CD14-positive monocyte (primary cell): ENCODE data around the gene SFT2D3. TPM values are rescaled to one million over a fixed set of nuclear protein-coding genes. Genes with fewer than 3 reads are reported as not detected.

Source experiments
- DNase-seq, 3 donors: peaks; one replicate each; pipeline ENCODE4 v3.0.0-alpha.2; 2011 to 2022
- H2AFZ ChIP-seq: 2 replicates; pipeline ENCODE4 v1.6.0; 2012; ENCODE audit warnings: mild to moderate bottlenecking, low read depth, low read length, inconsistent platforms; ENCODE audit not compliant: insufficient read depth, poor library complexity, severe bottlenecking
- H3K27ac ChIP-seq, 2 donors: 1 replicate in 1 of 2; 2 replicates in 1 of 2; pipeline ENCODE4 v1.5.1; 2012 to 2013; ENCODE audit warnings: low read length in 2 of 2, control low read depth in 1 of 2, inconsistent platforms in 1 of 2, low read depth in 1 of 2, mild to moderate bottlenecking in 1 of 2
- H3K27me3 ChIP-seq, 2 donors: one replicate each; pipeline versions ENCODE4 v1.6.0 to v1.6.1; 2011 to 2013; ENCODE audit warnings: low read length in 2 of 2; ENCODE audit not compliant: control insufficient read depth in 2 of 2, insufficient read depth in 2 of 2
- H3K36me3 ChIP-seq, 2 donors: replicated peaks in 1 of 2; 1 replicate in 1 of 2; 2 replicates in 1 of 2; pipeline versions ENCODE4 v1.5.1 to v1.6.1; 2012 to 2013; ENCODE audit warnings: low read length in 2 of 2, control low read depth in 1 of 2, inconsistent platforms in 1 of 2, mild to moderate bottlenecking in 1 of 2; ENCODE audit not compliant: insufficient read depth in 2 of 2, control insufficient read depth in 1 of 2
- H3K4me1 ChIP-seq, 2 donors: 1 replicate in 1 of 2; 2 replicates in 1 of 2; pipeline versions ENCODE4 v1.5.1 to v1.6.1; 2012 to 2013; ENCODE audit warnings: low read length in 2 of 2, control low read depth in 1 of 2, inconsistent platforms in 1 of 2, mild to moderate bottlenecking in 1 of 2, moderate library complexity in 1 of 2; ENCODE audit not compliant: insufficient read depth in 2 of 2, control insufficient read depth in 1 of 2
- H3K4me2 ChIP-seq: replicated peaks from 2 replicates; pipeline ENCODE3; 2012; ENCODE audit warnings: low read length, moderate library complexity, mild to moderate bottlenecking; ENCODE audit not compliant: poor library complexity, severe bottlenecking; ENCODE audit errors: extremely low read depth
- H3K4me3 ChIP-seq, 3 experiments: fragments of 200-600 bp in 1 of 3; sonication (generic) in 1 of 3; replicated peaks in 1 of 3; 1 replicate in 2 of 3; 2 replicates in 1 of 3; pipeline ENCODE4 v1.5.1; 2011 to 2013; ENCODE audit warnings: low read length in 3 of 3, mild to moderate bottlenecking in 3 of 3, control low read depth in 2 of 3, low read depth in 2 of 3, inconsistent platforms in 1 of 3, moderate library complexity in 1 of 3
- H3K79me2 ChIP-seq: 2 replicates; pipeline ENCODE4 v1.6.0; 2012; ENCODE audit warnings: mild to moderate bottlenecking, control low read depth, inconsistent platforms, low read length, moderate library complexity; ENCODE audit not compliant: insufficient read depth
- H3K9ac ChIP-seq: 2 replicates; pipeline ENCODE4 v1.6.0; 2017; ENCODE audit warnings: low read length, mild to moderate bottlenecking; ENCODE audit not compliant: insufficient read depth, poor library complexity, severe bottlenecking
- H3K9me3 ChIP-seq, 2 donors: replicated peaks in 1 of 2; 1 replicate in 1 of 2; 2 replicates in 1 of 2; pipeline versions ENCODE4 v1.5.1 to v1.6.1; 2012 to 2013; ENCODE audit warnings: low read length in 2 of 2, control low read depth in 1 of 2; ENCODE audit not compliant: control insufficient read depth in 1 of 2, insufficient read depth in 1 of 2
- H4K20me1 ChIP-seq: 2 replicates; pipeline ENCODE4 v1.6.0; 2012; ENCODE audit warnings: mild to moderate bottlenecking, low read length, control low read depth, moderate library complexity; ENCODE audit not compliant: insufficient read depth
- H3K27ac Mint-ChIP-seq, 7 donors: one replicate each; pipeline ENCODE4 v1.8.0; 2020; ENCODE audit warnings: mild to moderate bottlenecking in 7 of 7, mixed read lengths in 7 of 7, moderate library complexity in 6 of 7, inconsistent platforms in 2 of 7
- H3K27me3 Mint-ChIP-seq, 3 donors: one replicate each; pipeline ENCODE4 v1.8.0; 2021 to 2022; ENCODE audit warnings: low read depth in 3 of 3, mild to moderate bottlenecking in 3 of 3, mixed read lengths in 3 of 3, moderate library complexity in 3 of 3, inconsistent platforms in 1 of 3
- H3K36me3 Mint-ChIP-seq, 2 donors: one replicate each; pipeline ENCODE4 v1.8.0; 2020; ENCODE audit warnings: mixed read lengths in 2 of 2, inconsistent platforms in 1 of 2, mild to moderate bottlenecking in 1 of 2
- H3K4me1 Mint-ChIP-seq: one replicate; pipeline ENCODE4 v1.8.0; 2020; ENCODE audit warnings: mild to moderate bottlenecking, mixed read lengths
- H3K4me3 Mint-ChIP-seq, 2 donors: one replicate each; pipeline ENCODE4 v1.8.0; 2020; ENCODE audit warnings: mild to moderate bottlenecking in 2 of 2, mixed read lengths in 2 of 2, moderate library complexity in 1 of 2
- H3K9me3 Mint-ChIP-seq, 7 donors: one replicate each; pipeline ENCODE4 v1.8.0; 2020 to 2022; ENCODE audit warnings: mixed read lengths in 7 of 7, mild to moderate bottlenecking in 6 of 7, moderate library complexity in 6 of 7, inconsistent platforms in 2 of 7
- CTCF ChIP-seq: fragments of 200-600 bp; IDR thresholded peaks from one replicate; pipeline ENCODE4 v1.8.0; 2022; ENCODE audit warnings: antibody characterized with exemption, mild to moderate bottlenecking
- WGBS: methylation state at CpG from one replicate; pipeline ENCODE4 v1.1.5; 2013; ENCODE audit warnings: missing lambda C conversion rate; ENCODE audit not compliant: insufficient coverage; 5-methylcytosine and 5-hydroxymethylcytosine counted together
- intact Hi-C, 2 donors: fragments of 100-400 bp; cut with micrococcal nuclease; formaldehyde crosslinking; loops; one replicate each; pipeline versions ENCODE4 v1.15.0 to v1.15.1; 2023
- polyA plus RNA-seq, 3 donors: library from polyadenylated mRNA; depleted of rRNA in 1 of 3; unstranded in 2 of 3; stranded (reverse) in 1 of 3; fragments of 300-500 nt in 2 of 3; fragments of >200 nt in 1 of 3; fragmentation: Illumina TruSeq in 2 of 3; gene quantifications; 1 replicate in 2 of 3; 2 replicates in 1 of 3; pipeline ENCODE4 v1.2.3, GENCODE V29; 2012 to 2021

SFT2D3 gene
- polyA plus RNA-seq, 3 donors, result 3.8 to 4.9 TPM; not detected in 1

GRCh38 chr2:127663566-127664064 lies 37.7 kb upstream of the SFT2D3 start:
- H3K27ac ChIP-seq, result no peak overlapping the region
- H3K27me3 Mint-ChIP-seq, result peaks cover 47 to 57% (median 53%) of the 10 kb centered on the region in 3 donors
- H3K79me2 ChIP-seq, result no peaks in the 10 kb centered on the region
- H3K36me3 Mint-ChIP-seq, result peaks cover 0 to 3% of the 10 kb centered on the region in 2 donors
- H3K27ac Mint-ChIP-seq, result no peak overlapping the region
- no peaks in the 10 kb centered on the region for H3K4me1 ChIP-seq
- 83% methylated on average over 3 of the region's 6 CpGs for WGBS
- H3K9me3 ChIP-seq, result peaks cover 7% of the 10 kb centered on the region in 2 donors
- H3K9me3 Mint-ChIP-seq, result peaks cover 0 to 13% (median 5%) of the 10 kb centered on the region in 7 donors
- H4K20me1 ChIP-seq, result no peaks in the 10 kb centered on the region
- peak overlapping the region in 1 of 2 donors; percentile 82 for H3K4me3 Mint-ChIP-seq
- peaks cover 9% of the 10 kb centered on the region for H3K4me1 Mint-ChIP-seq
- no peaks in the 10 kb centered on the region for H3K36me3 ChIP-seq
- H3K4me2 ChIP-seq, result no peak overlapping the region
- TF ChIP-seq CTCF, result no peak
- peaks cover 36 to 52% of the 10 kb centered on the region in 2 donors for H3K27me3 ChIP-seq
- H3K9ac ChIP-seq, result no peak overlapping the region
- no peak overlapping the region for H3K4me3 ChIP-seq
- intact Hi-C loops, result no loop called here
- no peak for DNase-seq
- H2AFZ ChIP-seq, result no peak overlapping the region

- H3K9me3 ChIP-seq, result peaks cover 7% of the 10 kb centered on the region in 2 donors
- H3K27ac ChIP-seq, result no peak overlapping the region
- no peak overlapping the region for H3K9ac ChIP-seq
- no peak for DNase-seq
- H3K4me1 Mint-ChIP-seq, result peaks cover 9% of the 10 kb centered on the region
- H3K9me3 Mint-ChIP-seq, result peaks cover 0 to 13% (median 5%) of the 10 kb centered on the region in 7 donors
- no peak overlapping the region for H2AFZ ChIP-seq
- H3K79me2 ChIP-seq, result no peaks in the 10 kb centered on the region
- H3K27me3 Mint-ChIP-seq, result peaks cover 47 to 63% (median 57%) of the 10 kb centered on the region in 3 donors
- H3K27ac Mint-ChIP-seq, result no peak overlapping the region
- peaks cover 0 to 3% of the 10 kb centered on the region in 2 donors for H3K36me3 Mint-ChIP-seq
- intact Hi-C loops, result no loop called here
- H3K36me3 ChIP-seq, result no peaks in the 10 kb centered on the region
- H4K20me1 ChIP-seq, result no peaks in the 10 kb centered on the region
- no peak for TF ChIP-seq CTCF
- no peaks in the 10 kb centered on the region for H3K4me1 ChIP-seq
- 15% methylated on average over 67 of the region's 69 CpGs for WGBS
- peaks cover 36 to 52% of the 10 kb centered on the region in 2 donors for H3K27me3 ChIP-seq
- no peak overlapping the region for H3K4me2 ChIP-seq
- H3K4me3 ChIP-seq, result no peak overlapping the region
- H3K4me3 Mint-ChIP-seq, result peak overlapping the region; percentile 6 to 82
Measured at GRCh38 chr2:127664065-127664894, 37.0 kb upstream of the SFT2D3 start.
